NCI-H2196 (cell line): ENCODE data around the gene MCU.
"Not testable (repeated sequence)": the region's sequence is repeated elsewhere in the genome, so short reads cannot be mapped to it uniquely, and the experiment has no call there.

Source experiments
- DNase-seq: peaks from one replicate; lab custom pipeline; 2025; ENCODE audit not compliant: unreplicated experiment; lab: John Stamatoyannopoulos, UW

The MCU gene

GRCh38 chr10:72893136-72893798 lies 201.3 kb downstream of the MCU start, which contains the start of gene OIT3:
OIT3 (plus strand) TSS chr10:72893739; CDS start chr10:72893799, 60 bp downstream.
- no peak for DNase-seq

- no peak for DNase-seq
Measured at GRCh38 chr10:72895236-72895850, 203.4 kb downstream of the MCU start.

GRCh38 chr10:72898616-72899015 lies 206.7 kb downstream of the MCU start:
- DNase-seq: no peak

GRCh38 chr10:72899545-72899944 lies 207.6 kb downstream of the MCU start:
- no peak for DNase-seq

GRCh38 chr10:72903941-72904446 lies 212.1 kb downstream of the MCU start:
- DNase-seq: not testable (repeated sequence)

GRCh38 chr10:72904806-72905205 lies 212.9 kb downstream of the MCU start:
- no peak for DNase-seq

- no peak for DNase-seq
Measured at GRCh38 chr10:72906446-72906845, 214.5 kb downstream of the MCU start.

GRCh38 chr10:72910705-72911104 lies 218.8 kb downstream of the MCU start:
- no peak for DNase-seq

- no peak for DNase-seq
Measured at GRCh38 chr10:72911758-72912157, 219.8 kb downstream of the MCU start.

- no peak for DNase-seq
Measured at GRCh38 chr10:72912736-72913135, 220.8 kb downstream of the MCU start.

- DNase-seq: no peak
Measured at GRCh38 chr10:72913287-72913686, 221.3 kb downstream of the MCU start.

GRCh38 chr10:72917201-72917600 lies 225.3 kb downstream of the MCU start:
- not testable (repeated sequence) for DNase-seq

- not testable (repeated sequence) for DNase-seq
Measured at GRCh38 chr10:72917803-72918332, 225.9 kb downstream of the MCU start.

- DNase-seq: no peak
Measured at GRCh38 chr10:72918352-72918751, 226.4 kb downstream of the MCU start.

- DNase-seq: not testable (repeated sequence)
Measured at GRCh38 chr10:72921147-72921683, 229.3 kb downstream of the MCU start.

- DNase-seq: no peak
Measured at GRCh38 chr10:72924351-72924750, 232.4 kb downstream of the MCU start.

GRCh38 chr10:72925951-72926465 lies 234.1 kb downstream of the MCU start:
- DNase-seq: no peak

- DNase-seq: no peak
Measured at GRCh38 chr10:72927485-72927884, 235.5 kb downstream of the MCU start.

- DNase-seq: no peak
Measured at GRCh38 chr10:72928798-72929197, 236.9 kb downstream of the MCU start.

- DNase-seq: no peak
Measured at GRCh38 chr10:72930276-72930675, 238.3 kb downstream of the MCU start.

GRCh38 chr10:72932259-72933015 lies 240.5 kb downstream of the MCU start:
- no peak for DNase-seq
